Activated CD4-positive, alpha-beta T cell treated with anti-CD3 and anti-CD28 coated beads for 4 hours (primary cell): ENCODE results near the gene HAUS5.

ENCODE experiments used
- DNase-seq, 2 donors: peaks; one replicate each; pipeline ENCODE4 v3.0.0-alpha.2; 2020

The HAUS5 gene

GRCh38 chr19:35608251-35608650, 4.3 kb upstream of the HAUS5 start:
- DNase-seq: no peak

DNA sequence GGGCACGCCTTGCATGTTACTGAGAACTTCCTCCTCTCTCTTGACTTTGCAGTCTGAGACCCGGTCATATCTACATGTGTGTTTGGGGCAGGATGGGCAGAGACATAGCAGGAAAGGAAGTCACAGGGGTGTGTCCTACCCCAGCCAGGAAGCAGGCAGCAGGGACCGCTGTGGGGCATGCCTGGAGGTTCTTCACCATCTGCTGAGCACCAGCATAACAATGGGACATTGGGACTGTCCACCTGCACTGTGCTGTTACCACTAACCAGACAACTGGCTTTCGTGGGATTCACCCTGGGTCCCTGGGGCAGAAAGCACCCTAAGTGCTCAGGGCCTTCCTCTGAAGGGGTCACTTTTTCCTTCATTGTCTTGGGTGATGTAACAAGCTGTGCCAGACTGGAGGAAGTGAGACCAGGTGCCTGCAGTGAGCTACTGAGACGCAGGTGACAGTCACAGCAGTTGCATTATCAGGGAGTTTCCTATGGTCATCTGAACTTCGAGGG, 2.6 kb upstream of the HAUS5 start:
- DNase-seq: peak in 1 of 2 donors; percentile 14

DNA sequence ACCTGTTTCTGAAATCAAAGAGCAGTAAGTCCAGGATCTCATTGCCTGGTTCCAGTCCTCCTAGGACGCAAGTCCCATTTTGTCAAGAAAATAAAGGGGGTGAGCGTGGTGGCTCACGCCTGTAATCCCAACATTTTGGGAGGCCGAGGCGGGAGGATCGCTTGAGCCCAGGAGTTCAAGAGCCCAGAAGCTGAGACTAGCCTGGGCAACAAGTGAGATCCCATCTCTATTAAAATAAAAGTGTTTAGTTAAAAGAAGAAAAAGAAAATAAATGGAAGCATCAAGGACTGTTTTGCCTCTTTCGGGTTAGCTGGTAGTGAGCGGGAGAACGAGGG, 344 bp upstream of the HAUS5 start:
- DNase-seq: no peak

DNA sequence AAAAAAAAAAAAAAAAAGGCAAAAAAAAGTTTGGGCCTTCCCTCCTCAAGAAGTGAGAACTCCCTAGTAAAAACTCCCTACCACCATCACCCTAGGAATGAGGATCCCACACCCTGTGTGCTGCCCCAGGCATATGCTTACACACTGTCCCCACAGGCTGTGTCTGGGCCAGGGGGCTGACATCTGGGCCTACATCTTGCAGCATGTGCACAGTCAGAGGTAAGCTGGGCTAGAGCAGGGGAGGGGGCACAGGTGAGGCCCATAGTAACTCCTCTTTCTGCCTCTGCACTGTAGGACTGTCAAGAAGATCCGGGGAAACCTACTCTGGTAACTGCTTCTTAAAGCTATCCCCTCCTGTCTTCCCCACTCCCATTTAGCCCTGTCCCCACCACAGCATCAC, 1.0 kb downstream of the HAUS5 start:
- no peak for DNase-seq

- DNase-seq: no peak
Observed at GRCh38 chr19:35615036-35615435, 2.5 kb downstream of the HAUS5 start.

DNA sequence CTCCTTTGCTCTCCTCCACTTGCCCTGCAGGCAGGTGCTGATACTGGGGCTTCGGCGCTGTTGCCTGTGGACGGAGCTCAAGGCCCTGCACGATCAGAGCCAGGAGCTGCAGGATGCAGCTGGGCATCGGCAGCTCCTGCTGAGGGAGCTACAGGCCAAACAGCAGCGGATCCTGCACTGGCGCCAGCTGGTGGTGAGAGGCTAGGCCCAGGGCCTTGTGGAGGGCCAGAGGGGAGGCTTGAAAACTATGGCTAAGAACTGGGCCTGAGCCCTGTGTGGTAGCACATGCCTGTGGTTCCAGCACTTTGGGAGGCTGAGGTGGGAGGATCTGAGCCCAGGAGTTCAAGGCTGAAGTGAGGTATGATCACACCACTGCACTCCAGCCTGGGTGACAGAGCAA, 6.3 kb downstream of the HAUS5 start:
- no peak for DNase-seq

DNA sequence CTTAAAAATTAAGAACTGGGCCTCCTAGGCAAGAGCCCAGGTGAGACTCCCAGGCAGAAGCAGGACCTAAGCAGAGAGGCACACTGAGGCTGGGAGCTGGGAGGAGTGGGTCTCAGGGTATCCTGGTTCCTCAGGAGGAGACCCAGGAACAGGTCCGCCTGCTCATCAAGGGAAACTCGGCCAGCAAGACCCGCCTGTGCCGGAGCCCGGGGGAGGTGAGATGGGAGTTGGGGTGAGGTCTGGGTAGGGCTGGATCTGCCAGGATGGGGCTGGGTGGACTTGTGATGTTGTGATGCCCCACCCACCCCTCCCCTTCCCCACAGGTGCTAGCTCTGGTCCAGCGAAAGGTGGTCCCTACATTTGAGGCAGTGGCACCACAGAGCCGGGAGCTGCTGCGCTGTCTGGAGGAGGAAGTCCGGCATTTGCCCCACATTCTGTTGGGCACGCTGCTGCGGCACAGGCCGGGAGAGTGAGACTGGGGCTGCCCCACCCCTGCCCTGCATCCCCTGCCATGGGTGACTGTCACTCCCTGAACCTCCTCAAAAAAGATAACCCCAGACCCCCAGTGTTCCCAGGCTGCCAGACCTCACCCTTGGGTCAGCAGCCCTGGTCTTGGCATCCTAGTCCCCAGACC, 6.9 kb downstream of the HAUS5 start:
- no peak for DNase-seq

GRCh38 chr19:35620001-35620400, 7.5 kb downstream of the HAUS5 start:
- no peak for DNase-seq

GRCh38 chr19:35621708-35622107, 9.2 kb downstream of the HAUS5 start:
- DNase-seq: no peak

GRCh38 chr19:35622750-35623149, 10.2 kb downstream of the HAUS5 start:
- DNase-seq: no peak

GRCh38 chr19:35623327-35624010, 10.9 kb downstream of the HAUS5 start:
- DNase-seq: no peak

DNA sequence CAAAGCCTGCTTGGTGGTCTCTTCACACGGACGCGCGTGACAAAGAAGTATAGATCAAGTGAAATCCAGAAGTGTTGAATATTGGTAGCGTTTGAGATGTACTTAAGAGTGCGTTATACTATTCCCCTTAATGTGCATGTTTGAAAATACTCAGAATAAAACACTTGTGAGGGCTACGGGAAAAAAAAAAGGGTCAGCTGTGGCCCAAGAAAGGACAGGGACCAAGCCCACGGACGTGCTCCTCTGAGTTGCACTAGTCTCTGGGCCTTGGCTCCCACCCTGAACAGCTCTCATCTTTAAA, 15.7 kb downstream of the HAUS5 start:
- no peak for DNase-seq

DNA sequence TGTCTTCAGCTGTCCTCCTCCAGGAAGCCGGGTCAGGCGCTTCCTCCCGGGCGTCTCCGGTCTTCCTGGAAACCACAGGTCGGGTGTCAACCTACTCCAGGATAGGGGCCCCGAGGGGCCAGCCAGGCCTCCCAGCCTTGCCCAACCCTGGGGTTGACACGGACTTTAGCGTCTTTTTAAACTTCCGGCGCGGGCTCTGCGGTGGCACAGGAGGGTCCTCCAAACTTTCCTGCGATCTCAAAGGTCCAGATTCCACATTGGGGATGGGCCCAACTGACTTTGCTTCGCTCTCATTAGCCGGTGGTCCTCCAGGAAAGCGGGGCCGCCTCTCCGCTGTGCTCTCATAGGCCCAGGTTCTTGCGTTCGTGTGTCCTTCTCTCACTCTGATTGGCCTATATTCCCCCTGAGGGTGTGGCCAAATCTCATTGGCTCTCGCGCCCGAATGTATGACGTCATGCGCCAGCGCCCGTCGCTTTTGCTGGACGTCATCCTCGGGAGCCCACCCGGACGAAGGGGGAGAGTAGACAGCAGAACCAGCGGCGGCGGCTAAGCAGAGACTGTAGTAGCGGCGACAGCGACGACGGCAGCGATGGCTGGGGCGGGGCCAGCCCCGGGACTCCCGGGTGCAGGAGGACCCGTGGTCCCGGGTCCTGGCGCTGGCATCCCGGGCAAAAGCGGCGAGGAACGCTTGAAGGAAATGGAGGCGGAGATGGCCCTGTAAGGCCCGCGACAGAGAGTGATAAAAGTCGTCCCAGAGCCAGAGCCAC, 16.2 kb downstream of the HAUS5 start, which contains the start of gene RBM42:
RBM42 (plus strand) TSS at position 472 of the 767 bp plus-strand sequence; CDS start at position 590, 118 bp downstream.
- peak; percentile 93 to 98 for DNase-seq

- no peak for DNase-seq
Observed at GRCh38 chr19:35629332-35629633, 16.7 kb downstream of the HAUS5 start.

GRCh38 chr19:35633727-35634440, 21.3 kb downstream of the HAUS5 start:
- no peak for DNase-seq

- no peak for DNase-seq
Observed at GRCh38 chr19:35636651-35637050, 24.1 kb downstream of the HAUS5 start.

DNA sequence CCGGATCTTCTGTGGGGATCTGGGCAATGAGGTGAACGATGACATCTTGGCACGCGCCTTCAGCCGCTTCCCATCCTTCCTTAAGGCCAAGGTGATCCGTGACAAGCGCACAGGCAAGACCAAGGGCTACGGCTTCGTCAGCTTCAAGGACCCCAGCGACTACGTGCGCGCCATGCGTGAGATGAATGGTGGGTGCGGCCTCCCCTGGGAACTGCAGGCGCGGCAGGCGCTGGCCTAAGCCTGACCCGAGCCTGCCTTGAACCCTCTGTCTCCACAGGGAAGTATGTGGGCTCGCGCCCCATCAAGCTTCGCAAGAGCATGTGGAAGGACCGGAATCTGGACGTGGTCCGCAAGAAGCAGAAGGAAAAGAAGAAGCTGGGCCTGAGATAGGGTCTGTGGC, 24.6 kb downstream of the HAUS5 start:
- no peak for DNase-seq

DNA sequence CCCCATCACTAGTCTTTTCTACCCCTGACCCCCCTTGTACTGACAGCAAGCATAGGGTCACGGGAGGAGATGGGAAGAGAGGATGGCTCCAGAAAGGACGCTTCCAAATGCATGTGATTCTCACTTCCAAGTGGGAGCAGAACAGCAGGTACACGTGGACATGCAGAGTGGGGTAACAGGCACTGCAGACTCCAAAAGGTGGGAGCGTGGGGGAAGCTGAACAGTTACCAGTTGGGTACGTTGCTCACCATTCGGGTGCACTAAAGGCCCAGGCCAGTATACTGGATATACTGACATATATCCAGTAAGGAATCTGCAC, 26.7 kb downstream of the HAUS5 start:
- DNase-seq: no peak

DNA sequence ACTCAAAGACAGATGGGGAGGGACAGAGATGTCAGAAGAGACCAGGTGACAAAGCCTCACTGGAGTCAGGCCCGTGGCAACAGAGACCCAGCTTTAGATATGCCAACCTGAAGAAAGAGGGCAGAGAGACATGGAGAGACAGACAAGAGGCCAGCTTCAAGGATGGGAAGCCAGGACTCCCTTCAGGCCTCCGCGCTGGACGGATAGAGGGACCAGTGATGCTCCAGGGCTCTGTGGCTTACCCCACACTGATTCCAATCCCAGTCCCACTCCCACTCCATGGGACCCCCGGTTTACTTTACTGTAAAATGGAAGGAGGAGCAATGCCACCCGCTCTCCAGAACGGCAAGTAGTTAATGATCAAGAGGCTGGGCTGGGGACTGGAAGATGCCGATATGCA, 27.3 kb downstream of the HAUS5 start:
- DNase-seq: no peak

DNA sequence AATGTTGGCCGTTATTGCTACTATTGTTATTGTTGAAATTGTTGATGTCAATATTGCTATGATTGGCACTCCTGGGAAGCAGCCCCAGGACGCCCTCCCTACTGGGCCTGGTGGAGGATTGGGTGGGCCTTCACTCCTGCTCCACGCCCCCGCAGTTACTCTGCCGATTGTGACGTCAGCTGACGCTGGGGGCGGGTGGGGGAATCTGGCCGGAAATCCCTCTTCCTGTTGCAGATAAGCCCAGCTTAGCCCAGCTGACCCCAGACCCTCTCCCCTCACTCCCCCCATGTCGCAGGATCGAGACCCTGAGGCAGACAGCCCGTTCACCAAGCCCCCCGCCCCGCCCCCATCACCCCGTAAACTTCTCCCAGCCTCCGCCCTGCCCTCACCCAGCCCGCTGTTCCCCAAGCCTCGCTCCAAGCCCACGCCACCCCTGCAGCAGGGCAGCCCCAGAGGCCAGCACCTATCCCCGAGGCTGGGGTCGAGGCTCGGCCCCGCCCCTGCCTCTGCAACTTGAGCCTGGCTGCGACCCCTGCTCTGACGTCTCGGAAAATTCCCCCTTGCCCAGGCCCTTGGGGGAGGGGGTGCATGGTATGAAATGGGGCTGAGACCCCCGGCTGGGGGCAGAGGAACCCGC, 29.1 kb downstream of the HAUS5 start, which contains the start of gene ETV2:
ETV2 (plus strand) TSS at position 231 of the 637 bp plus-strand sequence. CDS start 716 bp downstream, outside the sequence.
- DNase-seq: peak; percentile 45 to 52

GRCh38 chr19:35642312-35642711, 29.8 kb downstream of the HAUS5 start:
- DNase-seq: no peak

DNA sequence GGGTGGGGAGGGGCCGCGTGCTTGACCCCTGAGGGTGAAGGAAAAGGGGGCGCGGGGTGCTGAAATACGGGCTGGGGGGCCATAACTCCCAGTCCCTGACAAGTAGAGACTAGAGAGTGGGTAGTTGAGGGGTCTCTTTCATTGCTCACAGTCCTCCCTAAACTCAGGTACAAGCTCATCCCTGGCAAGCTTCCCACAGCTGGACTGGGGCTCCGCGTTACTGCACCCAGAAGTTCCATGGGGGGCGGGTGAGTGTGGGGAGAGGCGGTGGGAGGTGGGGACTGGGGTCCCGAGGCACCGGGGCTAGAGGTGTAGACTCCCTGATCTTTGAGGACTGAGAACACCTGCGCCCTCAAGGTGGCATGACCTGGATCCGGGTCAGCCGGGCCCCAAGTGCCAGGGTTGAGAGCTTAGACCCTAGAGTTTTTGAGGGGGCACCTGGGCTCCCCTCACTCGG, 30.3 kb downstream of the HAUS5 start:
- no peak for DNase-seq
